HG03571 (cell line): ENCODE data around the gene KLK6.
"Not testable (repeated sequence)": the region's sequence is repeated elsewhere in the genome, so short reads cannot be mapped to it uniquely, and the experiment has no call there.

Experiments
- ATAC-seq: cut with Tn5 transposase; IDR thresholded peaks from one replicate; pipeline ENCODE4 v1.9.1; 2021; ENCODE audit not compliant: unreplicated experiment

Gene KLK6

GRCh38 chr19:50994129-50994528 lies 24.7 kb upstream of the KLK6 start:
- ATAC-seq, result no peak

- ATAC-seq, result no peak
Observed at GRCh38 chr19:50992666-50993035, 23.3 kb upstream of the KLK6 start.

GRCh38 chr19:50984416-50984815 lies 15.0 kb upstream of the KLK6 start:
- not testable (repeated sequence) for ATAC-seq

GRCh38 chr19:50983625-50984292 lies 14.4 kb upstream of the KLK6 start, which contains the start of gene KLK7:
TSS of gene KLK7 (minus strand) at chr19:50983917. CDS start at chr19:50982399, 1,518 bp downstream.
- ATAC-seq, result no peak

DNA sequence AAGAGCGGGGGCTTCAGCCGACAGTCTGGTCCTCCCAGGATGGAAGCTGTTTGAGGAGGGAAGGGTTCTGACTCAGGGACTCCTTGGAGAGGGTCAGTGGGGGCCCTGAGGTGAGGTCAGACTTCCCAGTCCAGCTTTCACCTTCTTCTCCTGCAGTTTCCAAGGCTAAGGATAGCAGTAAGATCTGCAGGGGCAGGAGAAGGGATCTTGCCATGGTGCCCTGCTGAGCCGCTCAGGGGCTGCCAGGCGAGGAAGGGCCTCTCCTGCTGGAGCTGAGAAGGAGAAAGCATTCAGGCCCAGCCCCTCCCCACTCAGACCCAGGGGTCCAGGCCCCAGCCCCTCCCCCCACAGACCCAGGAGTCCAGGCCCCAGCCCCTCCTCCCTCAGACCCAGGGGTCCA lies 12.8 kb upstream of the KLK6 start:
- ATAC-seq, result no peak

DNA sequence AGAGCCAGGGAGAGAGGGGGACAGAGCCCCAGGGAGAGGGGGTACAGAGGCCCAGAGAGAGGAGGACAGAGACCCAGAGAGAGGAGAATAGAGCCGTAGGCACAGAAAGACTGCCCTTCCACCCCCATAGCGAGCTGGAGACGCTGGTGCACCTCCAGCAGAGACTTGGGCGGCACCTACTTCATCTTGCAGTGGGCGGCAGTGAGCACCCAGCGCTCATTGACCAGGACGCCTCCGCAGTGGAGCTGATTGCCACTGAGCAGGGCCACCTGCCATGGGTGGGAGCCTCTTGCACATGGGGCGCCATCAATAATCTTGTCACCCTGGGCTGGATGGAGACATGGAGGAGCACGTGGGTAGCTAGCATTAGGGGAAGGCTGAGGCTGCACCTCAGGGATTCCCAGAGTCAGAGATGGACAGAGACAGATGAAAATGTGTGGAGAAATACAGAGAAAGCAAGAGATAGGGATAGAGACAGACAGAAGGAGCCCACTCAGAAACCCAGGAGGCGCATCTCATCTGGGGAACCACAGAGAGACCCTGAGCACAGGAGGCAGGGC lies 12.3 kb upstream of the KLK6 start:
- no peak for ATAC-seq

DNA sequence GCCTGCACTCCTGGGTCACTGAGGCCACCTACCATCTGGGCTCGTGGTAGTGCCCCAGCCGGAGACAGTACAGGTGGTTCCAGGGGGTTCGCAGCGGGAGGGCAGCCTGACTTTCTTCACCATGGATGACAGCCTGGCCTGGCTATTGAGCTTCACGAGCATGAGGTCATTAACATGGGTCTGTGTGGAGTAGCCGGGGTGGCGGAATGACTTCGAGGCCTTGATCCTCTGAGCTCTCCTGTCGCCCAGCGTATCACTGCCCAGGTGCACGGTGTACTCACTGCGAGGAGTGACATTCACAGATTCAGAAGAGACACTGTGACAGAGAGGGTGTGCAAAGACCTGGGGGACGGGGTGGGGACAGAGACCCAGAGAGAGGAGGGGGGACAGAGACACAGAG lies 10.8 kb upstream of the KLK6 start:
- ATAC-seq, result no peak

GRCh38 chr19:50979758-50980157 lies 10.4 kb upstream of the KLK6 start:
- ATAC-seq, result no peak

- ATAC-seq, result no peak
Observed at GRCh38 chr19:50978772-50979390, 9.5 kb upstream of the KLK6 start.

DNA sequence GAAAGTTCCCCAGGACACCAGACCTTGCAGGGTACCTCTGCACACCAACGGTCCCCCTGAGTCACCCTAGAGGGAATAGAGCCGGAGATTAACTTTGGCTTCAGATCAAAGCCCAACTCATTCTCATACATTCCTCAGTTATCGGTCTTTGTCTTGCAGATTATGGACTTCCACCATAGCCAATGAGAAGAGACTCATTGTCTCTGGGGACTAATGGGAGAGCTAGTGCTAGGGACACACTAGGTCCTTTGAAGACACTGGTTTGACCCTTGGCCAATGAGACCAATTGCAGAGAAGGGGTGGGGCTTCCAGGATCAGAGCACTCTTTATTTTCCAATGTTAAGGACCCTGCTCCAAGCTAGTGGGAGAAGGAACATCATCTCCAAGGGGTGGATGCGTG lies 8.2 kb upstream of the KLK6 start:
- no peak for ATAC-seq

- ATAC-seq, result no peak
Observed at GRCh38 chr19:50975766-50976165, 6.4 kb upstream of the KLK6 start.

DNA sequence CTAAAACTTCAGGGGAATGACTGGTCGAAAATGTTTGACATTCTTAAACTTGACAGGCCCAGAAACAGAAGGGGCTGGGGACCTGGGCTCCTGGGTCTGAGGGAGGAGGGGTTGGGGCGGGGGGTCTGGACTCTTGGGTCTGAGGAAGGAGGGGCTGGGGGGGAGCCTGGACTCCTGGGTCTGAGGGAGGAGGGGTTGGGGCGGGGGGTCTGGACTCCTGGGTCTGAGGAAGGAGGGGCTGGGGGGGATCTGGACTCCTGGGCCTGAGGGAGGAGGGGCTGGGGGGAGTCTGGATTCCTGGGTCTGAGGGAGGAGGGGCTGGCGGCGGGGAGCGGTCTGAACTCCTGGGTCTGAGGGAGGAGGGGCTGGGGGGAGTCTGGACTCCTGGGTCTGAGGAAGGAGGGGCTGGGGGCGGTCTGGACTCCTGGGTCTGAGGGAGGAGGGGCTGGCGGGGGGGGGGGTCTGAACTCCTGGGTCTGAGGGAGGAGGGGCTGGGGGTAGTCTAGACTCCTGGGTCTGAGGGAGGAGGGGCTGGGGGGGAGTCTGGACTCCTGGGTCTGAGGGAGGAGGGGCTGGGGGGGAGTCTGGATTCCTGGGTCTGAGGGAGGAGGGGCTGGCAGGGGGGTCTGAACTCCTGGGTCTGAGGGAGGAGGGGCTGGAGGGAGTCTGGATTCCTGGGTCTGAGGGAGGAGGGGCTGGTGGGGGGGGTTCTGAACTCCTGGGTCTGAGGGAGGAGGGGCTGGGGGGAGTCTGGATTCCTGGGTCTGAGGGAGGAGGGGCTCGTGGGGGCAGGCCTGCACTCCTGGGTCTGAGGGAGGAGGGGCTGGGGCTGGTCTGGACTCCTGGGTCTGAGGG lies 5.5 kb upstream of the KLK6 start:
- ATAC-seq, result no peak

GRCh38 chr19:50972795-50973376 lies 3.5 kb upstream of the KLK6 start:
- ATAC-seq, result no peak

DNA sequence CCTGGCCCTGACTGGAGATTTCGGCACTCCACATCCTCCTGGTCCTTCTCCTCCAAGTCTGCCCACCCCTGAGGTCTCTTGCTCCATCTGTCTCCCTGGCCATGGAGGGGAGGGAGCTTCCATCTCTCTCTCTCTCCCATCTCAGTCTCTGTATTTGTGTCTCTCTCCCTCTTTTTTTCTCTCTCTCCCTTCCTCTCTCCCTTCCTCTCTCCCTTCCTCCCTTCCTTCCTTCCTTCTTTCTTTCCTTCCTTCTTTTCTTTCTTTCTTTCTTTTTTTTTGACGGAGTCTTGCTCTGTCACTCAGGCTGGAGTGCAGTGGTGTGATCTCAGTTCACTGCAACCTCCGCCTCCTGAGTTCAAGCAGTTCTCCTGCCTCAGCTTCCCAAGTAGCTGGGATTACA lies 419 bp upstream of the KLK6 start:
- ATAC-seq, result not testable (repeated sequence)

DNA sequence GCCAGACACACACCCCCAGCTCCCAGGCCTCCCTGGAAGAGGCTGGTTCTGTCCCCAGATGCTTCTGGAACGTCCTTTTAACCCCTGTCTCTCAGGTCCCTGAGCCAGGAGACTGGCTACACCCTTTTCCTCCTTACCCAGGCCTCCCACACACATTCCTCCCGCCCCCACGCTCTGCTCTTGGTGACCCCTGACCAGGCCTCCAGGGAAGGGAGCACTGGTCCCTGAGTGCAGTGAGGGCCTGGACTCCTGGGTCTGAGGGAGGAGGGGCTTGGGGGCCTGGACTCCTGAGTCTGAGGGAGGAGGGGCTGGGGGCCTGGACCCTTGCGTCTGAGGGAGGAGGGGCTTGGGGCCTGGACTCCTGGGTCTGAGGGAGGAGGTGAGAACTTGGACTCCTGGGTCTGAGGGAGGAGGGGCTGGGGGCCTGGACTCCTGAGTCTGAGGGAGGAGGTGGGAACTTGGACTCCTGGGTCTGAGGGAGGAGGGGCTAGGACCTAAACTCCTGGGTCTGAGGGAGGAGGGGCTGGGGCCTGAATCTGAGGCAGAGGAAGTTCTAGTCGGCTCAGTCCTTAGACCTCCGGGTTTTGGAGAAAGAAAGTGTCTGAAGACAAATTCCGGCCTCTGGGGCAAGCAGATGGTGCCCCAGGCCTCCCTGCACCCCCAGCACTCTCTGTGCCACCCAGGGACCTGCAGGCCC lies 527 bp downstream of the KLK6 start:
- no peak for ATAC-seq

GRCh38 chr19:50967929-50968715 lies 1.3 kb downstream of the KLK6 start:
- ATAC-seq, result no peak

GRCh38 chr19:50964266-50964665 lies 5.1 kb downstream of the KLK6 start:
- ATAC-seq, result no peak

GRCh38 chr19:50963381-50963780 lies 6.0 kb downstream of the KLK6 start:
- no peak for ATAC-seq

DNA sequence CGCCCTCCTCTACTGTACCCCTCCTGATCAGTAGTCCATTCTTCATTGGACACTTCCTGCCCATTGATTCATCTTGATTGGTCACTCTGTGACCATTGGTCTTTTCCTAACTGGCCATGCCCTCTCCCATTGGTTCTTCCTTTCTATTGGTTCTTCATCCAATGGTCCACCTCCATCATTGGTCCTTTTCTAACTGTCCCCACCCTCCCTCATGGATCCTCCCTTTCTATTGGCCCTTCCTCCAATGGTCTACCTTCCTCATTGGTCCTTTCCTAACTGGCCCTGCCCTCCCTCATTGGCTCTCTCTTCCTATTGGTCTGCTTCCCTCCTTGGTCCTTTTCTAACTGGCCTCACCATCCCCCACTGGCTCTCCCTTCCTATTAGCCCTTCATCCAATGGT lies 7.1 kb downstream of the KLK6 start:
- ATAC-seq, result no peak
